Karpas-422 (cell line): Measurements from ENCODE around the gene ZNF652. TPM values are rescaled to one million over a fixed set of nuclear protein-coding genes. Genes with fewer than 3 reads are reported as not detected.
A peak's percentile ranks its signal among the peaks of the same experiment; 100 is the strongest.

Experiments
- DNase-seq: peaks from one replicate; pipeline ENCODE4 v3.0.0-alpha.2; 2015
- H2AFZ ChIP-seq: fragments of 200-600 bp; sonication (generic); 2 replicates; pipeline ENCODE4 v1.6.1; 2014; ENCODE audit warnings: antibody characterized with exemption, low read length, mixed read lengths
- H3K27ac ChIP-seq: fragments of 200-600 bp; sonication (generic); 2 replicates; pipeline ENCODE4 v1.5.1; 2014; ENCODE audit warnings: mild to moderate bottlenecking, low read length, moderate library complexity
- H3K27me3 ChIP-seq: fragments of 200-600 bp; sonication (generic); 2 replicates; pipeline ENCODE4 v1.6.1; 2014; ENCODE audit warnings: low read length, mixed read lengths
- H3K36me3 ChIP-seq: fragments of 200-600 bp; sonication (generic); 2 replicates; pipeline ENCODE4 v1.6.1; 2014; ENCODE audit warnings: low read length, mixed read lengths; ENCODE audit not compliant: insufficient read depth
- H3K4me1 ChIP-seq: fragments of 200-600 bp; sonication (generic); 2 replicates; pipeline ENCODE4 v1.6.1; 2014; ENCODE audit warnings: mild to moderate bottlenecking, low read length, mixed read lengths
- H3K4me2 ChIP-seq: fragments of 200-600 bp; sonication (generic); 2 replicates; pipeline ENCODE4 v1.6.1; 2014; ENCODE audit warnings: low read length, low read depth, mild to moderate bottlenecking; ENCODE audit not compliant: poor library complexity, severe bottlenecking
- H3K4me3 ChIP-seq: fragments of 200-600 bp; sonication (generic); 2 replicates; pipeline ENCODE4 v1.5.1; 2014; ENCODE audit warnings: mild to moderate bottlenecking, antibody characterized with exemption, low read length, mixed read lengths
- H3K79me2 ChIP-seq: fragments of 200-600 bp; sonication (generic); 2 replicates; pipeline ENCODE4 v1.6.1; 2014; ENCODE audit warnings: mild to moderate bottlenecking, low read length, mixed read lengths
- H3K9ac ChIP-seq: fragments of 200-600 bp; sonication (generic); 2 replicates; pipeline ENCODE4 v1.6.0; 2014; ENCODE audit warnings: low read length
- H3K9me2 ChIP-seq: fragments of 200-600 bp; sonication (generic), shearing (Covaris generic); replicated peaks from 2 replicates; pipeline ENCODE4 v1.6.0; 2014; ENCODE audit warnings: mild to moderate bottlenecking, low read length, moderate library complexity; ENCODE audit not compliant: insufficient read depth
- H3K9me3 ChIP-seq: fragments of 300-700, 200-600 bp; sonication (generic); 2 replicates; pipeline ENCODE4 v1.6.1; 2014; ENCODE audit warnings: low read length, mixed read lengths
- H4K20me1 ChIP-seq: fragments of 200-600 bp; sonication (generic); 2 replicates; pipeline ENCODE4 v1.6.1; 2014; ENCODE audit warnings: mild to moderate bottlenecking, antibody characterized with exemption, low read length, low read depth; ENCODE audit not compliant: insufficient read depth
- total RNA-seq: library from RNA; depleted of rRNA; stranded (reverse); fragments of >200 nt; shearing (Covaris generic); gene quantifications from 2 replicates; pipeline ENCODE4 v1.2.3, GENCODE V29; 2014; ENCODE audit warnings: low replicate concordance

Gene ZNF652
- total RNA-seq, 1 experiment from 2014 or later = 84.1 TPM

DNA sequence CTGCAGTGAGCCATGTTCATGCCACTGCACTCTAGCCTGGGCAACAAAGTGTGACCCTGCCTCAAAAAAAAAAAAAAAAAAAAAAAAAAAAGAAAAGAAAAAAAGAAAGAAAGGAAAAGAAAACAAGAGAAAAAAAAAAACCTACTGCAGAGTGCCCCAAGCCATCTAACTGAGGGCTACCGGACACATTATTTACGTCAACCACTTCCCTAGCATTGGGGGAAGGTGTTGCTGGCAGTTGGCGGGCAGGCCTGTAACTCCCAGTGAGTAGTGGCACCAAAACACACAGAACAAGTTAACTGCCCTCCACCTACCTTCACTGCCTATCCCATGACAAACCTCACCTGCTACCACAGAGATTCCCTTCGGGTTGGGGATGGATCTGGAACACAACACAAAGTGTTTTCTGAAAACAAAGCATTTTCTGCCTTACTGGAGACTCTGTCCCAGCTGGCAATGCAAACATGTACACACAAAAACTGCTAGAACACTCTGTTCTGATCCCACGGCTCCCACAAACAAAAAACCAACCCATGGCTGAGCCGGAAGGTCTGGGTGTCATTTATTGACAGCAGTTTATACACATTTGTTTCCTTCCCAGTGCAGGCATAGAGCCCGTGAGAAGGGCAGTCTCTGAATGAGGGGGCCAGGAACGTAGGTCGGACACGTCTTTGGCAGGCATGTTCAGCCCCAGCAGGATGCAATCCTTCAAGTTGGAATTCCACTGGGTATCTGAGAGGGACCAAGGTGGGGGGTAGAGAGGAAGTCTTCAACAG lies 41.7 kb upstream of the ZNF652 start:
- no peaks in the 10 kb centered on the region for H3K4me1 ChIP-seq
- no peaks in the 10 kb centered on the region; the same call in 1 of the 2 replicates for H4K20me1 ChIP-seq
- H3K79me2 ChIP-seq = no peaks in the 10 kb centered on the region
- no peak overlapping the region for H3K27ac ChIP-seq
- no peaks in the 10 kb centered on the region for H3K9me3 ChIP-seq
- H3K9me2 ChIP-seq = no peaks in the 10 kb centered on the region
- H3K4me2 ChIP-seq = no peak overlapping the region
- DNase-seq = peak; percentile 21
- no peak overlapping the region for H2AFZ ChIP-seq
- no peak overlapping the region for H3K9ac ChIP-seq
- no peak overlapping the region for H3K4me3 ChIP-seq
- H3K27me3 ChIP-seq = no peaks in the 10 kb centered on the region
- H3K36me3 ChIP-seq = peaks cover 34% of the 10 kb centered on the region; the same call in 1 of the 2 replicates

DNA sequence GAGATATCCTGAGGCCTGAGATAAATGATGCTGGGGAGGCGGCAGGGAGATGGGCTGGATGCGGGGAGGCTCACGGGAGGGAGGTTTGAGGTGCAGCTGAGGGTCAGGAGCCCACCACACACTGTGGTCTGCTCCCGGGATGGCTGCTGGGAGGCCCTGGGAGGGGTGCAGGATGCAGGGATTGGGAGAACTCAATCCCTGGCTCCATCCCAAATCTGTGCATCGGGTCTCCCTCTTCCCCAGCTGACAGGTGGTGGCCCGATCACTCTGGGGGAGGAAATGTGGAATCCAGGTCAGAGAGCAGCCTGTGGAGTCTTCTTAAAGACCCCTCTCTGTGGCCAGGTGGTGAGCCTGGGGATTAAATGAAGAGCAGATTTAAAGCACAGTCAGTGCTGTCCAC lies 40.7 kb upstream of the ZNF652 start:
- Histone ChIP-seq H3K4me3 (no peak overlapping the region), H3K4me1 (no peaks in the 10 kb centered on the region), H3K9me2 (no peaks in the 10 kb centered on the region), H3K36me3 (peaks cover 28% of the 10 kb centered on the region; the same call in 1 of the 2 replicates), H3K9ac (no peak overlapping the region), H3K27me3 (no peaks in the 10 kb centered on the region), H3K9me3 (no peaks in the 10 kb centered on the region), H3K27ac (no peak overlapping the region), H3K79me2 (no peaks in the 10 kb centered on the region), H2AFZ (no peak overlapping the region), H4K20me1 (no peaks in the 10 kb centered on the region; the same call in 1 of the 2 replicates), H3K4me2 (no peak overlapping the region)
- peak; percentile 24 for DNase-seq

DNA sequence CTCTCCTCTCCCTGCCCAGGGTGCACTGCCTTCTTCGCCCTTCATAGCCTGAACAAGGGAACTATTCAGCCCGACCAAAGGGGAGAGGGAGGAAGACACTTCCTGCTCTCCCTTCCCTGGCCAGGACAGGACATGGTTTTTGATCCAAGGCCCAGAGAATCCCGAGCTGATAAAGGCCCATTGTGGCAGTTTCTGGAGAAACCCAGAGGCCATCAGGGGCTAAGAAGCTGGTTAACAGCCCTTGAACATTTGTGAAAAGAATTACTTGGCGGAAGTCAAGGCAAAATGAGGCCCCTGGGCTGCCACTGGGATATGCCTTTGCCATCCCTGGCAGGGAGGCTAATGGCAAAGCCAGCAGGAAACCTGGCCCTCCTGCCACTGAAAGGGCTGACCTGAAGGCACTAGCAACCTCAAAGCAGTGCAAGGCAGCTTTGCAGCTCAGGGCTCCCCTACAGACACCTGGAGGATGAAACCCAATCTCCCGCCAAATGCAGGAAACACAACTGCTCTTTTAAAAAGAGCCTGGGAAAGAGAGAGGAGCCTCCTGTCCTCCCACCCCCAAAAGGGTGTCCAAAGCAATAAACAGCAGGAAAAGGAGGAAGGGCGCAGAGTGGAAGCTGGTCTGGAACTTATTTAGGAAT lies 40.0 kb upstream of the ZNF652 start:
- Histone ChIP-seq H3K4me3 (no peak overlapping the region), H3K27ac (no peak overlapping the region), H4K20me1 (no peaks in the 10 kb centered on the region; the same call in 1 of the 2 replicates), H3K36me3 (peaks cover 22% of the 10 kb centered on the region; the same call in 1 of the 2 replicates), H3K9me3 (no peaks in the 10 kb centered on the region), H3K4me2 (no peak overlapping the region), H3K27me3 (no peaks in the 10 kb centered on the region), H3K9ac (no peak overlapping the region), H3K4me1 (no peaks in the 10 kb centered on the region), H3K9me2 (no peaks in the 10 kb centered on the region), H3K79me2 (no peaks in the 10 kb centered on the region), H2AFZ (no peak overlapping the region)
- DNase-seq = no peak

DNA sequence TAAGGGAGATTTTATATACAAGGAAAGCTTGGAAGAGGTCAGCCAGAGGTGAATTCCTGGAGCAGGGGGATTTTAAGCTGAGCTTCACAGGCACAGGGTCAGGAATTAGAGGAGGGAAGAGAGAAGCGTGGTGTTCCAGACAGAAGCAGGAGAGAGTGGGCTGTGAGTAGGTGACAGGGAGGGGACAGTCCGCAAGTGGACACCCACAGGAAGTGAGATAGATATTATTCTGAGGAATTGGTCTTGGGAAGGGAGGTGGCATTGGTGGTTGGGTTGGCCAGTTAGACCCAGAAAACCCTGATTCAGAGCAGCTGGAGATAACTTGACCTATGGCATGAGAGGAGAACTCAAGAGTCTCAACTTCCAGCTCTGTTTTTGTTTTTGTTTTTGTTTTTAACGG lies 37.9 kb upstream of the ZNF652 start:
- Histone ChIP-seq H3K4me3 (no peak overlapping the region), H3K36me3 (peaks cover 5% of the 10 kb centered on the region; the same call in 1 of the 2 replicates), H2AFZ (no peak overlapping the region), H3K9me3 (no peaks in the 10 kb centered on the region), H3K9me2 (no peaks in the 10 kb centered on the region), H3K79me2 (no peaks in the 10 kb centered on the region), H3K27me3 (no peaks in the 10 kb centered on the region), H3K27ac (no peak overlapping the region), H3K4me2 (no peak overlapping the region), H3K9ac (no peak overlapping the region), H4K20me1 (no peaks in the 10 kb centered on the region), H3K4me1 (no peaks in the 10 kb centered on the region)
- no peak for DNase-seq

DNA sequence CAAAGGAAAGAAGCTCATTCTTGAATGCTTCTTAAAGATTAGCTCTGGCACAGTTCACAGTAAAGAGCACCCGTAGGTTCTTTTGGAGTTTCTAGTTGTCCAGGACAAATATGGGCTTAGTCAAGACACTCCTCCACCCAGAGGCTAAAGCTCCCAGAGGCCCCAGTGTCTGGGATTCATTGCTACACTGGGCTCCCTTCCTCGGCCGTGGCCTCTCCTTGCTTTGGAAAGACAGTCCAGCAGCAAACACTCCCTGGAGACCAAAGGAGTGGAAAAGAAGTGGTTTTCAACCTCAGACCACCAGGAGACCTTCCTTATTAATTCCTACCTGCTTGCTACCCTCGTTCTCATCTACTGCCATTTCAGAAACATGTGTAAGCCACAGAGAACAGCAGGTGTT lies 35.5 kb upstream of the ZNF652 start:
- no peaks in the 10 kb centered on the region for H3K36me3 ChIP-seq
- H3K9me2 ChIP-seq = no peaks in the 10 kb centered on the region
- H3K4me3 ChIP-seq = no peak overlapping the region
- no peaks in the 10 kb centered on the region for H4K20me1 ChIP-seq
- H3K9ac ChIP-seq = no peak overlapping the region
- H3K27ac ChIP-seq = no peak overlapping the region
- peak; percentile 37 for DNase-seq
- H3K9me3 ChIP-seq = no peaks in the 10 kb centered on the region
- H2AFZ ChIP-seq = no peak overlapping the region
- no peaks in the 10 kb centered on the region for H3K27me3 ChIP-seq
- H3K4me1 ChIP-seq = peaks cover 15% of the 10 kb centered on the region
- H3K4me2 ChIP-seq = no peak overlapping the region
- no peaks in the 10 kb centered on the region for H3K79me2 ChIP-seq

DNA sequence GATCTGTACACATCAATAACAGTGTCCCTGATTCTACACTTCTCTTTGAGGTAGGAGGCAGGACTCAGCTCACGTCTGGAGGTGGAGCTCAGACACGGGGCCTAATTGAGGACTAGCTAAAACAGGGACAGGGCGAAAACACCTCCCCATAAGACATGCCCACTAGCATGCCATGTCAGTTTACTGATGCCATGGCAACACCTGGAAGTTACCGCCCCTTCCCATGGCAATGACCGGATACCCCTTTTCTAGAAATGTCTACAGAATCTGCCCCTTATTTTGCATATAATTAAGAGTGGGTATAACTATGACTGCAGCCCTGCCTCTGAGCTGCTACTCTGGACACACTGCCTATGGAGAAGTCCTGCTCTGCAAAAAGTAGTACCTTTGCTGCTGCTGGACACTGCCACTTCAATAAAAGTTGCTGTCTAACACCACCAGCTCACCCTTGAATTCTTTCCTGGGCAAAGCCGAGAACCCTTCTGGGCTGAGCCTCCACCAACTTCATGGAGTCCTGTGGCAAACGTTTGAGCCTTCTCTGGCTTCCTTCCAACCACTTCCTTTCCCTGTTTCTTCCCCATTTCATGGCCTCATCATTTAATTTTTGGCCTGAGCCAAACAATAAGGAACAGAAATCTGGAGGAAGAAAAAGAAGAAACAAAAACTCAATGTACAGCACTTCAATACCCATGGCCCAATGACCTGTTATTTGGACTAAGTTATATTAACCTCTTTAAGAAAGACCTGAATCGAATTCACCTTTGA lies 31.6 kb upstream of the ZNF652 start:
- H3K27me3 ChIP-seq = no peaks in the 10 kb centered on the region
- no peaks in the 10 kb centered on the region for H3K9me2 ChIP-seq
- no peak overlapping the region; the same call in 1 of the 2 replicates for H3K9ac ChIP-seq
- peak overlapping the region; percentile 41 for H3K27ac ChIP-seq
- H3K79me2 ChIP-seq = no peaks in the 10 kb centered on the region
- H3K4me1 ChIP-seq = peaks cover 28% of the 10 kb centered on the region
- no peak overlapping the region for H3K4me3 ChIP-seq
- no peaks in the 10 kb centered on the region for H3K36me3 ChIP-seq
- peak overlapping the region; percentile 11 for H3K4me2 ChIP-seq
- no peaks in the 10 kb centered on the region for H3K9me3 ChIP-seq
- no peaks in the 10 kb centered on the region for H4K20me1 ChIP-seq
- H2AFZ ChIP-seq = peak overlapping the region; percentile 58
- DNase-seq = peak; percentile 71

DNA sequence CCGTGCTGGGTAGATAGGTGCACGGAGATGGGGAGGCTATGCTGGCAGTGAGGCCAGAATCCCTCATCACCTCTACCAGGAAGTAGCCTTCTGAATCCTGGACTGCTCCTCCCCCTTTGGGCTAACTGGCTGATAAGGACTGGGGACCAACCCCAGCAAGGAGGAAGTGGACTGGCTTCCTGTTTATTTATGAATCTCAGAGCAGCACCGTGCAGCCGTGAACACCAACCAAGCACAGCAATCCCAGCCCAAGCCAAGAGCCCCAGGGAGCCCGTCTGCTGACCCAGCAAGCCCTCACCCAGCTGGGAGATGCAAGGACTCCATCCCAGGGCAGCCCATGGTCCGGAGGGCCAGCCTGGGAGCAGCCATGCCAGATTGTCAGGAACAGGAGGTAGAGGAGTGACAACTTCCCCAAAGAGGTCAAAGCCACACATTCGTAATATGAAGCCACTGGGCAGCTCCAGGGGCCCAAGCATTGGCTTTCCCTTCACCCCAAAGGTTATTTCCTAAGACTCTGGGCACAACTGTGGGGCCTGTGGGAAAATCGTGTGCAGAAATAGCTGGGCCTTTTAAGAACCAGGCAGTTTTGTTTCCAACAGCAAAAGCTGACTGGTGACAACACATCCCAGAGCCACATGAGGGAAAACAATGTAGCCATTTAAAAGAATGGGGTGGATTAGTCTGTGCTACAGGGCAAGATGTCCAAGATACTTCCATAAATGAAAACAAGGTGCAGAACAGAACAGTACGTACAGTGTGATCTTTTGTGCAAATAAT lies 28.7 kb upstream of the ZNF652 start:
- Histone ChIP-seq H3K79me2 (no peaks in the 10 kb centered on the region), H3K36me3 (no peaks in the 10 kb centered on the region), H3K4me1 (peaks cover 28% of the 10 kb centered on the region), H3K27me3 (no peaks in the 10 kb centered on the region), H3K9ac (peak overlapping the region; percentile 49), H3K27ac (no peak overlapping the region; the same call in 1 of the 2 replicates), H3K9me3 (no peaks in the 10 kb centered on the region), H3K4me3 (peak overlapping the region; percentile 31; the same call in 1 of the 2 replicates), H3K9me2 (no peaks in the 10 kb centered on the region), H2AFZ (peak overlapping the region; percentile 76), H3K4me2 (peak overlapping the region; percentile 50), H4K20me1 (no peaks in the 10 kb centered on the region)
- peak; percentile 70 for DNase-seq
